SK-N-MC (cell line): ENCODE measurements around the gene GID4.

ENCODE experiments used
- EZH2 ChIP-seq: fragments of 200-600 bp; sonication (generic); IDR thresholded peaks from one replicate; pipeline ENCODE4 v1.6.1; 2017; ENCODE audit warnings: antibody characterized with exemption
- POLR2AphosphoS5 ChIP-seq: IDR thresholded peaks from 2 replicates; pipeline ENCODE4 v1.6.1; 2012; ENCODE audit warnings: mild to moderate bottlenecking, low read depth, low read length, borderline replicate concordance

DNA sequence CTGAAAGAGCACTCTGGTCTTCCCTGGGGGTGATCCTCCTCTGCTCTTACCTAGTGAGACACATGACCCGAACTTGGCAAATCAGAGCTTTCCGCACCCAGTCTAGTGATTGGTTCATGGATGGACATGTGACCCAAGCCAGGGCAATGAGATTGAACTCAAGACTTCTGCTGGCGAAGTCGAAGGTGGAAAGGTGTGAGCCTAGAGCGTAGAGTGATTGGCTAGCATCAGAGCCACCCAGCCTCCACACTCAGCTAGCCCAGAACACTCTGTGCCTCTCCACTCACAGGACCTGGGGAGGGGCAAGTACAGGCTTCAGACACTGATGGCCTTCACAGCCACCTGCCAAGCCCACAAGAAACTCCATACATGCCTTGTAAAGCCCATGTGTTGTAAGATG lies 17.8 kb upstream of the GID4 start:
- no peak for TF ChIP-seq EZH2
- no peak for TF ChIP-seq POLR2AphosphoS5
